Hepatic stellate cell (primary cell): ENCODE data around the gene RAB23.

ENCODE experiments used
- DNase-seq: peaks from one replicate; pipeline ENCODE4 v3.0.0; 2011; ENCODE audit warnings: low spot score

RAB23 gene

DNA sequence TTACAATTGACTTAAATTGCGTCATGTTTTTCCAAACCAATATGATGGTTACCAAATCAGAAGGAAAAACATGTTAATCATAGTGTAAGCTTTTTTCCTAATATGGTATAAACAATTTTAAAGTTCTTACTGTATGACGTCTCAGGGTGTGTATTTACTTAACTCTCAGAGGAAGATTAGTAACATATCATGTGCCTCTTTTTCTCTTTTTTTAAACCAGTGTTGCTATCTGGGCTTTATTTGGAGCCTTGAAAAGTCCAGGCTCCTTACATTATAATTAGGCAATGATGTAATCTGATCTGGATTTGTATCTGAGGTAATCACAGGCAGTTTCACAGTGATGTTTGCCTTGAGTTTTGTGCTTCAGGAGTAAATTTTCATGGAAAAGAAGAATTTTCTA is 20.4 kb upstream of the RAB23 start:
- DNase-seq, result peak; percentile 81

DNA sequence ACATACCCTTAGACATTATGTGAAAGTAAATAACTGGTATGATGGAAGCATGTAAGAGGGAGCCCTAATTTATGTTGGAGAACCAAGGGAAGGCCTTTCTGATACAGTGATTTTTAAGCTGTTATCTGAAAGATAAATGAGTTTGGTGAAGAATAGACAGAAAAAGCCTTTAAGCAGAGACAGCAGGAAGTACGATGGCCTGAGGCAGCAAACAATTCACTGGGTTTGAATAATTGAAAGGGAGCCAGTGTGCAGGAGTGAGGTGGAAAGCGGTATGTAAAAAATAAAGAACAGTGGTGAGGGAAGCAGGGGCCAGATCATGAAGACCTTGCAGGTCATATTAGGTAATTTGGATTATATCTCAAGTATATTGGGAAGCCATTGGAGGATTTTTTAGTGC is 4.1 kb upstream of the RAB23 start:
- no peak for DNase-seq

DNA sequence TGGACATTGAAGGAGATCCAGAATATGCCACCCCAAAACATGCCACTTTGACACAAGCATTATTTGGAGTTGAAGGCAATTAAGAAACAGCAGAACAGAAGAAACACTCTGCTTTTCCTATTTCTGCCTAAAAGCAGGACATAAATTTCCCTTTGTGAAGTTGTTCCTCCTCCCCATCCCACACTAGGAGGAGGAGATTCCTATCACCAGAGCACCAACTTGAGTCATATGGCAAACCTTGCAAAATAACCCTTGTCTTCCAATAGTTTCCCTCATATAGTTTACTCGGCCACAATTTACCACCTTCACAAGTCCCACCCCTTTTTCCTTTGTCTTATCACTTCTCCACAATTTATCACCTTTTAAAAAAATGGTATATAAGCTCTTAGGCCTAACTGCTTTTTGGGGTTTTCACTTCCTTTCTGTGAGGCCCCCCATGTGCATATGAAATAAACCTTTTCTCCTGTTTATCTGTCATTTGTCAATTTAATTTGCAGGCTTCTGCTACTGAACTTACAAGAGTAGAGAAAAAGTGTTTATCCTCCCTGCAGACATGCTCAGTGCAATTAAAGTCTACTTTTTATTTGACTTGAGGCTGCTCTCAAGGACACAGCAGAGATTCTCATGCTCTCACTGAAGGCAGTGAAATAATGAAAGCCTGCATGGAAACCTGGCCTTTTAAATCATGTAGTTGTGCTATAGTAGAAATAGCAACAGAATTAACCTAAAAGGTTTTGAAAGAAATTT is 2.8 kb upstream of the RAB23 start:
- DNase-seq, result peak; percentile 21

DNA sequence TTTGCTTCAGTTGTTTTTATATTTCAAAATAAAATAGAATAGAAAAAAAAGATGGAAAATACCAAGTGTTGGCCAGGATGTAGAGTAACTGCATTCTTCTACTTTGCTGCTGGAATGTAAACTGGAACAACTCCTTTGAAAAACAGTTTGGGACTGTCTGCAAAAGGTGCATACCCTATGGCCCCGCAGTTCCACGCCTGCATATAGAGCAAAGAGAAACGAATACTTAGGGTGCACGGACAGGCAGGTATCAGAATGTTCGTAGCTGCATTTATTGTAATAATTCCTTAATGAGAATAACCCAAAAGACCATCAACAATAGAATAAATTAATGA is 603 bp upstream of the RAB23 start:
- no peak for DNase-seq

DNA sequence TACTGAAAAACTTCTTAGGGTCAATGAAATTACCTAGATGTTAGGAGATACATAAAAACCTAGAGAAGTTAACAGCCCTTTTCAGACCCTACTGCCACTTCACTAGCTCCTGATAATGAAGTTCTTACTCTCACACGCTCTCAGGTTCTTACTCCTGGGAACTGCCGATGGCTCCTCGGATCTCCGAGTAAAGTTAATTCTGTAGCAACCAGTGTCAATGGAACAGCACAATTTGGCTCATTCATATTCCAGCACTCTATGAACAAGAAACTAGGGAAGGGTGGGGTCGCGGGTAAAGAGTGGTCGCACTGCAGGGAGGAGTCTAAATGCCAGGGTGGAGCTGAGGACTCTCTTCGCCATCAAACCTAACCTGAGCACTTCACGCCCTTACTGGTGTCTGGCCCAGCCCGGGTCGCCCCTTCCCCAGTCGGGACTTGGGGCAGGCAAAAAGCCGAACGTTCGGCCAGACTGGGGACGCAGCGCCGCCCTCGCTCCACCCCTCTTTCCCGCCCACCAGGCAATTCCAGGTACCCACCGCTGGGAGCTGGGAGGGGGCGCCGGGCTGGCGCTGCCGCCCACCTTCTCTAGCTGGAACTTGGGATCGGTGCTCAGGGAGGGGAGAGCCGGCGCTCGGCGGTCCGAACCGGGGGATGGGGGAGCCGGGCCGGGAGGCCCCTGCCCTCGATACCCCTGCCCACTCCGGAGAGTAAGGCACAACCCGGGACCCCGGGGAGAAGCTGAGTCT is 744 bp downstream of the RAB23 start:
- DNase-seq, result peak; percentile 50

DNA sequence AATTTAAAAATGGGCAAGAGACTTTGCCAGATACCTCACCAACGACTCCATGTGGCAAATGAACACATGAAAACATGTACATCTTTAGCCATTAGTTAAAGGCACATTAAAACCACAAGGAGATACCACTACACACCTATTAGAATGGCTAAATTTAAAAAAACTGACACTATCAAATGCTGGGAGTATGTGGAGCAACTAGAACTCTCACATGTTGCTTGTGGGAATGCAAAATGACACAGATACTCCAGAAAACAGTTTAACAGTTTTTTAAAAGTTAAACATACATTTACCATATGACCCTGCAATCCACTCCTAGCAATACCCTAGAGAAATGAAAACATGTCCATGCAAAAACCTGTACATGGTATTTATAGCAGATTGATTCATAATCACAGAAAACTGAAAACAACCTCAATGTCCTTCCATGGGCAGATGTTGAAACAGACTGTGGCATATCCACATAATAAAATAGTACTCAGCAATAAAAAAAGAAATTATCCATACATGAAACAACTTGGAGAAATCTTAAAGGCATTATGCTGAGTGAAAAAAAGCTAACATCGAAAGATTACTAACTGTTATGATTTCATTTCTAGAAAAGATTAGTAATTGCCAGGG is 1.9 kb downstream of the RAB23 start:
- no peak for DNase-seq

DNA sequence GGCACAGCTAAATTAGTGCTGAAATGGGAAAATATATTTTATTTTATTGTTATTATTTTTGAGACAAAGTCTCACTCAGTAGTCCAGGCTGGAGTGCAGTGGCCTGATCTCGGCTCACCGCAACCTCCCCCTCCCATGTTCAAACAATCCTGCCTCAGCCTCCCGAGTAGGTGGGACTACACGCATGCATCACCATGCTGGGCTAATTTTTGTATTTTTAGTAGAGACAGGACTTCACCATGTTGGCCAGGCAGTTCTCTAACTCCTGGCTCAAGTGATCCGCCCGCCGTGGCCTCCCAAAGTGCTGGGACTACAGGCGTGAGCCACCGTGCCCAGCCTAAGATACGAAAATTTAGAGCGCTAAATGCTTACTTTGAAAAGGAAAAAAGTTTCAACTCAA is 4.8 kb downstream of the RAB23 start:
- no peak for DNase-seq

DNA sequence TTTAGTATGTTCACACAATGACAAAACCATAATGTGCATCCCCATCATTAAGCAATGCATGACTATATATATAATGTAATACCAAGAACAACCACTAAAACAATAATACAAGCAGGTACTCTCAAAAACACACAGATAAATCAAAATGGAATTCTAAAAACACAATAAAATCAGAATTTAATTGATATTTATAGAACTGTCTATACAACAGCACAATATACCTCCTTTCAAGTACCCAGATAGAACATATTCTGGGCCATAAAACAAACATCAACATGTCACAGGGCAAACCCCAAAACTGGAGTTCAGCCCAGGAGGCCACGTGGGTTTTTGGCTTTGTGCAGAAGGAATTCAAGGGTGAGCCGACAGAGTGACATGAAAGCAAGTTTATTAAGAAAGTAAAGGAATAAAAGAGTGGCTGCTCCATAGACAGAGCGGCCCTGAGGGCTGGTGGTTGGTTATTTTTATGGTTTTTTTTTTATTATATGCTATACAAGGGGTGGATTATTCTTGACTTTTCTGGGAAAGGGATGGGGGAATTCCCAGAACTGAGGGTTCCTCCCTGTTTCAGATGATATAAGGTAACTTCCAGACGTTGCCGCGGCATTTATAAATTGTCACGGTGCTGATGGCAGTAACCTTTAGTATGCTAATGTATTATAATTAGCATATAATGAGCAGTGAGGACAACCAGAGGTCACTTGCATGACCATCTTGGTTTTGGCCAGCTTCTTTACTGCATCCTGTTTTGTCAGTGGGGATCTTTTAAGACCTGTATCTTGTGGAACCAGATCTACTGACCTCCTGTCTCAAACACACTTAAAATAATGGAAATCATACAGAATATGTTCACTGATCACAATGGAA is 5.6 kb downstream of the RAB23 start:
- no peak for DNase-seq

DNA sequence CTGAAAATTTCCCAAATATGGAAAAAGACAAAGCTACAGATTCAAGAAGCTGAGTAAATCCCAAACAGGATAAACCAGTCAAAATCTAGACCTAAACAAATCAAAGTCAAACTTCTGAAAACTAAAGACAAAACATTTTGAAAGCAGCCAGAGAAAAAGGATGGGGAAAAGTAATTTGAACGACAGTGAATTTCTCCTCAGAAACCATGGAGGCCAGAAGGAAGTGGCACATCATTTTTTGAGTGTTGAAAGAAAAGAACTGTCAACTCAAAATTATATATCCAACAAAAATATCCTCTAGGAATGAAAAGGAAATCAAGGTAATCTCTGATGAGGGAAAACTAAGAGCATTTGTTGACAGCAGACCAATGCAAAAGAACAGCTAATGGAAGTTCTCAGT is 6.8 kb downstream of the RAB23 start:
- no peak for DNase-seq

DNA sequence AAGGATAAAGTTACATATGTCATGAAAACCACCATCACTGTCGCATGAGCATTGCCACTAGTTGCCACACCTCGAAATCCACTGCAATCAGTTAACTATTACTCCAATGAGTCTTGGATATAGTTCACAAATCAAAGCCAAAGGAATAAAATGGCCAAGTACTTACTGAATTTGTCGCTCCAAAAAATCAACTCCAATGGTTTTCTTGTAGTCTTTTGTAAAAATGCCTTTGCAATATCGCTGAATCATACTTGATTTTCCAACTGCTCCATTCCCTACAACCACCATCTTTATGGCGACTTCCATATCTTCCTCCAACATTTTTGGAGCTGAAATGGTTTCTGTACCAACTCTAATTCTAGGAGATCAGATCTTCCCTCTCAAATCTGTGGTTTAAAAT is 12.0 kb downstream of the RAB23 start:
- no peak for DNase-seq

DNA sequence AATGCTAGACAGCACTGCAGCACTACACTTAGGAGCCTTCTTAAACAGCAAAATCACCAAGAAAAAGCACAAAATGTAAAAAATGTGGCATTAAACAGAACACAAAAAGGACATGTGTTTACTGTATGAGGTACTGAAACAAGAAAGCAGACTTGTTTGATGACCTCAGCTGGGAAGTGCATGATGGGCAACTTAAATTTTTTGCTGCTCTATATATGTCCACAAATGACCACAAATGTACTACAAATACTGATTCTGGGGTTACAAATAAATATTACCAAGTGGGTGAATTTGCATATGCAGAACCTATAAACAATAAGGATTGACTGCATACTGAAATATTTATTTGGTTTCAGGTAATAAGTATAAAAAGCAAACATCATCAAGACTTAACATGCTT is 13.1 kb downstream of the RAB23 start:
- DNase-seq, result no peak

DNA sequence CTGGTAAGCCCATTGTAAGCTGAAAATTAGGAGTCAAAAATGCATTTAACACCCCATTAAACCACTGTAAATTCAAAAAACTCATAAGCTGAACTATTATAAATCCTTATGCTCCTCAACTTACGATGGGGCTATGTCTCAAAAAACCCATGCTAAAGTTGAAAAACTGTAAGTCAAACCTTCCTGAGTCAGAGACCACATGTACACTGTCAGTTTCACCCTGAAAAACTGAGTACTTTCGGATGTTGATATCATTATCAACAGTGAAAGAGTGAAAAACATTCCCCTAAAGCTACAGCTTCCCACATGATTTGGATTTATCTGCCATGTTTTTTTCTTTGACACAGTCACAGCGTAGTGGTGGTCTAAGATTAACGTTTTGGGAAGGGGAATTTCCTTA is 14.2 kb downstream of the RAB23 start:
- DNase-seq, result no peak

DNA sequence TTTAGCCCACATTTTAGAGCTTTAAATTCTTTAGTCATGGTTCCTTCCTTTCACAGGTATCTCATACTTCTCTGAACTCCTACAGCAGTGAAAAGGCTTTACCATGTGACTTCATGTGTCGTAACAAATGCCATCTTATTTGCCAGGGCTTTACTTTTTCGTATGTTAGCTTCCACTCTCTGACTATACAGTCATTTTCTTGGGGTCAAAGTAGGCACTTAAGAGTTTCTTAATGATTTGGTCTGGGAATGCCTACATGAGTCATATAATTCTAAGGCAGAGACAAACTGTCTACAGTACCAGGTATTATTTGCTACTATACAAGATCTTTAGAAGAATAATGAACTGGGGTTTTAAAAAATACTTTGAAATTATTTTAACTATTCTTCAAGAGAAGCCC is 15.0 kb downstream of the RAB23 start:
- DNase-seq, result no peak

DNA sequence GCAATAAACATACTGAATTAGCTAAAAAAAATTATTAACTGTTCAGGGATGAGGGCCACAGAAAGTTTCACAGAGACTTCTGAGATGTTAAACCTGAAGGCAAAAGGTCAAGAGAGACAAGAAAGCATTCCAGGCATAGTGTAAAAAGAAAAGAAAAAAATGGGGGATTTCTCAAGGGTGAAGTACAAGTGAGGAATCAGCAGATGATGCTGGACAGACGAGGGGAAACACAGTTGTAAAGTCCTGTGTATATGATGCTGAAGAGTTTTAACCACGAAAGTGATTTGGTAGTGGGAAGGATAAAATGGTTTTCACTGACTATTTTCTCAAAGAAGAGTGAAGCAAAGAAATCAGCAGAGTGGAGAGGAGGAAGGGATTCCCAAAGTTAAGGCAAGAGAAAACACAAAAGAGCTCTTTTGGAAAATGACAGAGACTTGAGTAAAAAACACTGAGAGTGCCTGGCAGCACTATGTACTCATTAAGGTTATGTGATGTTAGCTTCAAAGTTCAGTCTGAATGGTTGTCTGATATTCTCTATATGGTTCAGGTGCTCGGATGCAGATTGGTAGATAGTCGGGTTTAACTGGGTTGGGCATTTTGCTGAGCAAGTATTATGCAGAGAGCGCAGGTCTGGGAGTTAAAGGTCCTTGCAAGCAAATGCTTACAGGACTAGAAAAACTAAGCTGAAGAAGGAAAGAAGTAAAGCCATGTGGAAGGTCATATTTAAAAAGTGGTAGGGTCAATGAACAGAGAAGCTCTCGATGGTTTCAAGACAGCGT is 16.4 kb downstream of the RAB23 start:
- no peak for DNase-seq

DNA sequence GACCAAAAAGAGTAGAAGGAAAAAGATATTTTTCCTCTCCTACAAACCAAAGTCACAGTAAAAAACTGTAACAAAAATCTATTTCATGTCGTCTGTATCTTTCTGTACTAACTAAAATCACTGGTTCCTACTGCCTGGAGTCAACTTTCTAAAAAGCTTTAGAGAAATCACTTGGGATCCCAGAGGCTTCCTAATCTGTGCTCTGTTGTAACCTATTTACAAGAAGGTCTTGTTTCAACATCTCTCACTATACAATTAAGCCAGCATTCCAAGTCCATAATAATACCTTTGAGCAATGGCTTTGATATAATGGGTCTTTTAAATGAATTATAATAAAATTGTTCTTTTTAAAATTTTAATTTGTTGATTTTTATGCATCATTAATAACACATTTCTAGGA is 20.4 kb downstream of the RAB23 start:
- no peak for DNase-seq

DNA sequence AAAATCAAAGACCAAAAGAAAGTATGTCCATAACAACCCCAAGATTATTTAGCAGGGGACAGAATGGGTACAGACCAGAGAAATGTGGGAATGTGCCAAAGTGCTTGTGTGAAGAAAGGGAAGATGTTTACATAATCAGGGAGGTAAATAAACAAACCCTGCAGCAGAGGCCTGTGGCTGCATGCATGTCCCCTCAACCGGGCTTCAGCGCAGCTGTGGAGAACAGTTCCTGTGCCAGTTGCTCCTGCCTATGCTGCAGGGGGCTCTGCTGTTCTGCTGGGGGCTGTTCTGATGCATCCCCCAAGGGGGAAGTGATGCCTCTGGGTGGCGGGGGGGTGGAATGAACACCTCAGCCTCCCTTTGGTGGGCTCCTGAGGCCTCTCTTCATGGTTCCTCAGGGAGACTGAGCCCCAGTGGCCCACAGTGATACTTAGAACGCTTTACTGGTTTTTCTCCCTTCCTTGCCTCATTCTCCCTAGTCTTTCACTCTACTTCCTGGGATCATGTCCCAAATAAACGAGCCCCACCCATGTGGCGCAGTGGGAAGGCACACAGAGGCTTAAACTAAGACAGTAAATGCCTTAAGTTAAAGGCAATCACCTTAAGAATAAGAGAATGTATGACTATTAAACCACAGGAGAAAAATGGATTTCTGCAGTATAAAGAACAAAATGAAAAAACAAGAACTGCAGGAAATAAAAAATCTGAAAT is 23.0 kb downstream of the RAB23 start:
- no peak for DNase-seq

DNA sequence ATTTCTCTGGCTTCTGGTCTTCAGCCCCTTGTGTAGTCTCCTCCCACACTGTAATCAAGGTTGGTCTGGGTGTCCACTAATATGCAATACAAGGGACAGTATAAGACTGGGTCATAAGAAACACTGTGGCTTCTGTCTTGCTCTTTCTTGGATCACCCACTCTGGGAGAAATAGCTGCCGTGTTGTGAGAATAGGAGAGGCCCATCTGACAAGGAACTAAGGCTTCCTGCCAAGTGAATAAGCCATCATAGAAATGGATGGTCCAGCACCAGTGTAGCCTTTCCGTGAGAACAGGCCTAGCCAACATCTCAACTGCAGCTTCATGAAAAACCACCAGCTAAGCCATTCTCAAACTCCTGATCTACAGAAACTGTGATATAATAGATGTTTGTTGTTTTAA is 26.6 kb downstream of the RAB23 start:
- DNase-seq, result no peak

DNA sequence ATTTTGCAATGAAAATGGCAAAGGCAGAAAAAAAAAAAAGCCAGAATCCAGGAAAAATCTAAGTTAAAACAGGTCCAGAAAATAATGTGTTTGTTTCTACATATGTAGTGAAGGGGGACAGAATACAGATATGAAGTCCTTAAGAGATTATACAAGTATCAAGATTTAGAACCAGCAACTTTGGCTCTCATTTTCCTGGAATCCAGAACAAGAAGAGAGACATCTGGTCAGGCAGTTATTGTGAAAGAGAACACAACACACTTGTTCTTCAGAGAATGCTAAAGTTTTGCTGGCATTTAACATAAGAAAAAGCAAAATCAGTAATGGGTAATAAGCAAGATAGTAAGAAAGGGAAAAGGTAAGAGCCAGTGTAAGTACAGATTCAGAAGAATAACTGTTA is 28.9 kb downstream of the RAB23 start:
- no peak for DNase-seq

DNA sequence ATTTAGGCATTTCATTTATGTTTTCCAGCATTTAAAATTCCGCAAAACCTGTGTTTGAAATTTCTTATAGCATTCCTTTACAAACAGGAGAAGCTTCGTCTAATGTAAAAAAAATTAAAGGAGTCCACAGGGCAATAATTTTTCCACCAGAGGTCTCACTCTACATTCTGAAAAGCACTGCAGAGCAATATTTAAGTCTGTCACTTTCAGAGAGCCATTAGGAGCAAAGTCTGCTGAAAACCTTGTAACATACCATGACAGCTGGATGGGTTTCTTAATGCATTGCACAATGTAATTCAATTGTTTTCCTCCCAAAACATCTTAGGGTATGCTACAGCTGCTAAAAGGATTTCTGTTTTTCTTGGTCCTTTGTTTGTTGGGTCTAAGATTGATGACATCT is 32.0 kb downstream of the RAB23 start:
- DNase-seq, result peak; percentile 21

DNA sequence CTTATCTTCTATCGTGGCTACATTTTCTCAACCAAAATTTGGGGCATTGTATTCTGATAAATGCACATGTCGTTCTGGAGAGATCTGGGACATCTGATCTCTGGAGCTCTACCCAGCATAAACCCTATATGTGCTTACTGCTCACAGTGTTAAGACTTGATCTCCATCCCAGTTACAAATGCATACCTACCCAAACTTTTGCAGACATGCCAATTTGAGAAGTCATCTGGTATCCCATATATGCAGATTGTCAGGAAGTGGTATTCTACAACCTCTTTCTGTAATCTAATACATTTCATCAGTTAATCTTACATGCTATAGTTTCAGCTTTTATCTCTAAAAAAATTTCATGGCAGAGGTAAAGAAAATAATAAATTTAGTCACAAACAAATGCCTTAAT is 38.8 kb downstream of the RAB23 start:
- no peak for DNase-seq

DNA sequence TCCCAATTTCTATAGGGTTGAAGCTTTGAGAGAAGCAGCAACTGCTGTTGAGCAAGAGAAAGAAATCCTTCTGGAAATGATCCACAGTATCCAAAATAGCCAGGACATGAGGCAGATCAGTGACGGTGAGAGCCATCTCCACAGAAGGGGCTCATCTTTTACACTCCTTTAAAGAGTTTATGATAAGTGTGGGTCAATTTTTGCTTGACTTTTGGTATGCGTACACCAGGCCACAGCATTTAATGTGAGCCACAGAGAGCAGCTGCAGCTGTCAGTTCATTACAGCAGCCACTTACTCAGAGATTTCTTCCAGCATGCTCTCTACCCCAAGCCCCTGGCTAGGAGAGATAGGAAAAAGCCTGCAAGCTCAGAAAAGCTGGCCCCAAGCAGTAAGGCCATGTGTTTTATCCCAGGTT is 40.1 kb downstream of the RAB23 start:
- DNase-seq, result no peak
